HG03135 (cell line): ENCODE results near the gene C5orf22.
"Not testable (repeated sequence)": the region's sequence is repeated elsewhere in the genome, so short reads cannot be mapped to it uniquely, and the experiment has no call there.

ENCODE experiments used
- ATAC-seq: cut with Tn5 transposase; IDR thresholded peaks from one replicate; pipeline ENCODE4 v1.9.1; 2021; ENCODE audit warnings: mild to moderate bottlenecking, moderate library complexity; ENCODE audit not compliant: unreplicated experiment

The C5orf22 gene

DNA sequence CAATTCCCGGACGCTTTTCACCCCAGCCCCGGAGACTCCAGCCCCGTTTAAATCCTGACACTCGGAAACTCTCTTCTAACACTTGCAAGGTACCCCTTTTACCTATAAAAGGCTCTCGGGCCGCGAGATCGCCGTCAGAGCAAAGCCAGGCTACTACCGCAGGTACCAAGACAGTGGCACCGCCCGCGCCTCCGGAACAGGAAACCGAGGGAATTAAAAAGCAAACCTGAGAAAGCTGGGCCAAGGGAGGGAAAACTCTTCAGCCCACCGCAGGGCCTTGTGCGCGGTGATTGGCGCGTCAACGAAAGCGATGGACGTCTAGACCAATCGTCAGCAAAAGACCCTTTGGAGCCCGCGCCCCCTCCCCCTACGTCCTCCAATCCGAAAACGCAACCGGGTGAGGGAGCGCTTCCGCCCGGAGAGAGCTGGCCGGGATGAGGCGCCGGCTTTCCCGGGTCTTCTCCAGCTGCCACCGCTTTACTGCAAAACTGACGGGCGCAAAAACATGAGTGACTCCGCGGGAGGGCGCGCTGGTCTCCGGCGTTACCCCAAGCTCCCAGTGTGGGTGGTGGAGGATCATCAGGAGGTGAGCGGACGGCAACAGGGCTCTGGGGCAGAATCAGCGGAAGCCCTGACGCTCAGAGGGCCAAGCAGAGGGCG is at the start of gene C5orf22, which contains the start of gene DROSHA:
Gene C5orf22, plus strand, starts transcription at position 414 of the 660 bp plus-strand sequence. Its CDS starts 92 bp downstream, at position 506.
Gene DROSHA, minus strand, starts transcription at position 206 of the 660 bp plus-strand sequence. CDS start 3,034 bp downstream, outside the sequence.
- ATAC-seq = peak; percentile 92

DNA sequence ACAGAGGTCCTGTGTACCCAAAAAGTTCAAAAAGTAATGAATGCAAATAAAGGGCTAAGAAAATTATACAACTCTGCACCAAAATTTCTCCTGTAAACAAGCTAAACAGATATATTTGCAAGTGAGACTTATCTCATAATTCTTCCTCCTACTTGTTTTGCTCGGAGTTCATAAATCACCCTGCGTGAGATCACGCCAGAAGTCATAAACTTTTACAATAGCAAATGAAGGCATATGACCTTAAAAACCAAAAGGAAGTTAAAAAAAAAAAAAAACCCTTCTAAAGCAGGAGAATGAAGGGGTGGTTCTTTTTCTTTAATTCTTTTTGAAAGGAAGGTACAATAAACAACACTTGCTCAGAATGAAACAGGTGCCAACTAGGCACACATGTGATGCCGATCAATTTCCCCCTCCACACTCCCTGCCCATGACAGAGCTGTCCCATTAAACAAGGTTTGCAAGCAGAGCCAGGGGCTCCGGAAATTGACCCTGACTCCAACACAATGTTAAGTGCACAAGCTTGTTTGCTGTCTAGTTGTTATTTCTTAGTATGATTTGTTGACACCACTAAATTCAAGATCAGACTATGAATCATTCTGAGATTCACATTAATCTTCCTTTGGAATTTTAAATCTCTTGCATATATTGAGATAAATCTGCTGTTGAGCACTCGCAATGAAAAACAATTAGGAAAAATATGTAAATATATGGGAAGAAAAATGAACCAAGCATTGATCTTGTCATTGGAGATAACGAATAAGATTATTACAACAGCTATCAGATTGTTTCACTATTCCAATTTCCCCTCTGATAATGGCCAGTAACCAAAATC is 46.5 kb upstream of the C5orf22 start:
- no peak for ATAC-seq

DNA sequence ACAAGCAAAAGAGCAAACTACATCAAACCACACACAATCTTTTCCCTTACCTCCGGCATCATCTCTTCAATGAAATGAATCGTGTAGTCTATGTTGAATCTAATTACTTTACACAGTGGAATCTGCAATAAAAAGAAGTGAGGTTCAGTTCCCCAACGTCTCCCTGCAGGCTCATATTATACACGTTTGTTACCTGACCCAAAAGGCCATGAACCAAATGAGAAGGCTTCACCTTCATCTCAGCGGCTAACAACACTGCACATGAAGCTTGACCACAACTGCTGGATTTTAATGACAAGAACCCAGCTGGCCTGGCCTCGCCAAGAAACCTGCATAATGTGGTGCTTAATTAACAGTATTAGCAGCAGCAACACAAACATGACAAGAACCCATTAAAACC is 45.7 kb upstream of the C5orf22 start:
- no peak for ATAC-seq

DNA sequence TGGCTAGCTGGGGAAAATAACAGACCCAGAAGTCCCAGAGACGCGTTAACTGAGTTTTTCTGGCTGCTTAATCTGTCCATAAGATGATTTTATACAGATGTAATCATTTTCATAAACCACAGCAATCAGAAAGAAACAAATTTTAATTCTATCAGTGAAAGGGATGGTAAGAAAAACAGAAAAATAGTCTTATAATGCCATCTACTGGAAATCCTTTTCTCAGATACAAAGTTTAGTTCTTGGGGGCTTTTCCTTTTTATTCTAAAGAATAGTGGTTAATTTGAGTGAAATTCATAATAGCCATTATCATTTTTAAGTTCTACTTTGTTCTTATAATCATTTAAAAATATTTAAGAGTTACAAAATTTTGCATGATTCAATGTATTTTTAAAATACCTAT is 44.6 kb upstream of the C5orf22 start:
- no peak for ATAC-seq

DNA sequence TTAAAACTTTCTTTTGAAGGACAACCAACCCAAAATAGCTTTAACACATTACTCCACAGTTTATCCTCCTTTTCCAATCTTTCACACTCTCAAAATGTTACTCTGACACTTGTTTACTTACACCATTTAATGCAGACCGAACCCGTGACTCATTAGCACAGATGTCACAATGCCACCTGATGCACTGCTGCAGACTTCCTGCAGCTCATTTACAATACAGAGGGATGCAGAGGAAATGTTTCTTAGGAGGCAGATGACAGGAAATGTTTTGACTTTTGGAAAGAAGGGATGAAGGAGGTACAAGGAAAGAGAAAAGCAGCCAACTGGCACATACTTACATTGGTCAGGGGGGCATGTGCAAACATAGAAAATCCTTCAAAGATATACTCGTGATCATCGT is 39.2 kb upstream of the C5orf22 start:
- no peak for ATAC-seq

DNA sequence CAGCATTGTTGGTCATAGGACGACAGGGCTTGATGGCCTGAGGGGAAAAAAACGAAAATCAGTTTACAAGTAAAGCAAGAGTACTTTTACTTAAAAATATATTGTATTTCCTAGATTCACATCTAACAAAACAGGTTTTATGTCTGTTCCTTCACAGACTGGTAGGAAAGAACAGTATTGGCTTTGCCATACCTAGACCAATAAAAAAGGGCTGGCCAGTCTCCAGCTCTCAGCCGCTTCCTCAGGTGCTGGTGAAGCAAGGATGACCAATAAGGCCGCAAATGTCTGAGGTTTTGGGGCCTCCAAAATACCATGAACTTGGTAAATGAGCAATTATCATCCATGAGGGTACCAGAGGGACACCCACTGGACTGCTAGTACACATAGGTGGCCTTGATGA is 36.8 kb upstream of the C5orf22 start:
- no peak for ATAC-seq

DNA sequence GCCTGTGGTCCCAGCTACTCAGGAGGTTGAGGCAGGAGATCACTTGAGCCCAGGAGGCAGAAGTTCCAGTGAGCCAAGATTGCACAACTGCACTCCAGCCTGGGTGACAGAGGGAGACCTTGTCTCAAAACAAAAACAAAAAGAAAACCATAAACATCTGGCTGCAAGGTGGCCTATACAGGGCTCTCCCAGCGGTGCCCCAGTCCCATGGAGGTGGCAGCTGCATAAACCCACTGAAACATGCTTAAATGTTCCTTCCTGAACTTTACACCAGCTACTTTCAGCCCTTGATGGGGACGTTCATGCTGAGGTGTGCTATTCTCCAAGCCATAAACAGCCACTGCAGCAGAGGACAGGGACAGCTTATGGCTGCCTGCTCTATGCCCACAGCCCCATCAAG is 35.8 kb upstream of the C5orf22 start:
- ATAC-seq = no peak

DNA sequence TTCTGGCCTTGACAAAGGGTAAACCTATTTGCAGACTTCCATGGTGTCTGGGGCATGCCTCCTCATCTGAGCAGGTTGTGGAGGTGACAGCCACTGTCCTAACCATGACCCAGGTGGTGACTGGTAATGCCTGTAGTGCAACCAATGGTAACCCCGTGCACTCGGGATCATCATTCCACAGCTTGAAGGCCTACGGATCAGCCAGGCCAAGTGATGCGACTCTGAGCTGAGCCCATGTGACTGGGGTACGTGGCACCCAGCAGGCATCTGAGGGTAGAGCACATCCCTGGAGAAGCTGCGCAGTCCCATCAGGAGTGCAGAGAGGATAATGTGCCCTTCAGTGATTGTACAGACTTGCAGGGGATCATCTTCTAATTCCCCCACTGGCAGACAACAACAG is 35.2 kb upstream of the C5orf22 start:
- no peak for ATAC-seq

DNA sequence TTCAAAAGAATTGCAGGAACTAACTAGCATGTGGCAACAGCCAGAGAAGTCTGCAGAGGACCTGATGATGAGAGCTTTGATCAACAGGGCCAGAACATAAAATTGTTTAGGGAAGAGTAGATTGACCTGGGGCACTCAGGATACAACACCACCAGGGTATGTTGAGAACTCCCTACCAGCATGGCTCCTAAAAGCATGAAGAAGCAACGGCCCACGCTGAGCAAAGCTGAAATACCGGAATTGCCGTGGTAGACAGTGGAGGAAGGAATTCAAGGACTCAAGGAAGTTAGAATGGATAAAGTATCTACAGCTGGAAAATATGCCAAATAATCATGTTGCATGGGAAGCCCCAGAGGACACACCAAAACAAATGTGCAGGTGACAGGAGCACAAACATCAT is 31.8 kb upstream of the C5orf22 start:
- ATAC-seq = no peak

DNA sequence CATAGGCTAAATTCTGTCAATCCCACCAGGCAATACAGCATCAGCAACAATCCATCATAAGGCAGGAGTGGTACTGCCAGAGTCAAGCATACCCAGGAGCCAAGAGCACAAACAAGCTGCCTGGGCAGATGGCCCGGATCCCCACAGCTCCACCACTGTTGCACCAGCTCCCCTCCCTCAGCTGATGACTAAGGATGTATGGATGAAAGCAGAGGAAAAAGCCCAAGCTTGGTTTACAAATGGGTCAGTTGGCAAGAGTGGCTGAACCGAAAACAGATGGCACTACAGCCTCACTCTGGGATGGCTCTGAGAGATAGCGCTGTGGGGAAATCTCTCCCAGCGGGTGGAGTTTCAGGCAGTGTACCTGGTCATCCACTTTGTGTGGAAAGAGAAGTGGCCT is 29.6 kb upstream of the C5orf22 start:
- no peak for ATAC-seq

DNA sequence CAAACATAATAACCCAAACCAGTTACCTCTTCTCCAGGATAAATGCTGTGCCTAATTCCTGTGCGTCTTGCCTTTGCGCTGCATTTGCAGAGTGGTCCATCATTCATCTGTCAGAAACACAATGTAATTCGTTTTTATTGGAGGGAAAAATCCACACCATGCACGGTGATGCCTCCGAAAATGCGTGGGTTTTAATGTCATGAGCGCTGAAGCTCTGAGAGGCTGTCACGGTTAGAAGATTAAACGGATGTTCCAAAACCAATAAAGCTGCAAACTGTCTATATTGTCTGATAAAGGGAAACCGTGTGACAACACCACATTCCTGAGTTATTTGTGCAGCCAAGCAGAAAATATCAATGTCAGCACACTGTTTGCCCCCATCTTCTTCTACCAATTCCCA is 27.6 kb upstream of the C5orf22 start:
- ATAC-seq = no peak

DNA sequence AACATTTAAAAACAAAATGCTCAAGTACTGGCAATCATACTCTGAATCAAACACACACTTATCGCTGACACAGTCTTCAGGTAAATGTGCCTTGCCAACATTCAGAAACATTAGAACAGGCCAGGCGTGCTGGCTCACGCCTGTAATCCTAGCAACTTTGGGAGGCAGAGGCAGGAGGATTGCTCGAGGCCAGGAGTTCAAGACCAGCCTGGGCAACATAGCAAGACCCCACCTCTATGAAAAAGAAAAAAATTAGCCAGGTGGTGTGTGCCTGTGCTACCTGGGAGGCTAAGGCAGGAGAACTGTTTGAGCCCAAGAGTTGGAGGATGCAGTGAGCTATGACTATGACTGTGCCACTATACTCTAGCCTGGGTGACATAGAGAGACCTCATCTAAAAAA is 20.8 kb upstream of the C5orf22 start:
- no peak for ATAC-seq

DNA sequence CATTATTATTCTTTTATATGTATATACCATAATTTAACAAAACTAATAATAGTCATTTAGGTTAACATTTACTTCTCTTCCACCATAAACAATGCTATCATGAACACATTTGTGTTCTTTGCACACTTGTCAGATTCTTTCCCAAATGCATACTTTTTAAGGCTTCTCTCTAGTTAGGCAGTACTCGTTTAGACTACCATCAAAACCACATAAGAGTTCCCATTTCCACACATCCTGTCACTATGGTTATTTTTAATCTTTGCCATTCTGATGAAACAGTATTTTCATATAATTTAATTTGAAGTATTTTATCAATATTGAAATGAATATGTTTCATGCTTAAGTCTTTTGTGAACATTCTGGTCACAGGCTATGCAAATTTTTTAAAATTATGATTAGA is 15.3 kb upstream of the C5orf22 start:
- ATAC-seq = no peak

DNA sequence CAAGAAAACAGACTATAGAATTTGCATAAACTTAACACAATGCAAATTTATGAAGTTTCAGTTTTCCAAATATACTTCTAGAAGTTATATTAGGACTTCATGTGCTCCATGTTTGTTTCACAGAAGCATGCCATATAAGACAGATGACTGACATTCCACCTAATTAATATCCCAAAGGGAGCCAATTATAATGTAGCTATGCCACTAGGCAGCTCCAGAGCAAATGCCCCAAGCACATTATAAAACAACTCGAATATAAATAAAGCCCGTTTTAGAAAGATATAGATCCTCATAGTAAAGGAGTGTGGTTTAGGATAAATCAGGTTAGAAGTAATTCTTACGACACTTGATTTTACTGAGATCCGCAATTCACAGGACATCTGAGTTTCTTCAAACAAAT is 9.1 kb upstream of the C5orf22 start:
- no peak for ATAC-seq

DNA sequence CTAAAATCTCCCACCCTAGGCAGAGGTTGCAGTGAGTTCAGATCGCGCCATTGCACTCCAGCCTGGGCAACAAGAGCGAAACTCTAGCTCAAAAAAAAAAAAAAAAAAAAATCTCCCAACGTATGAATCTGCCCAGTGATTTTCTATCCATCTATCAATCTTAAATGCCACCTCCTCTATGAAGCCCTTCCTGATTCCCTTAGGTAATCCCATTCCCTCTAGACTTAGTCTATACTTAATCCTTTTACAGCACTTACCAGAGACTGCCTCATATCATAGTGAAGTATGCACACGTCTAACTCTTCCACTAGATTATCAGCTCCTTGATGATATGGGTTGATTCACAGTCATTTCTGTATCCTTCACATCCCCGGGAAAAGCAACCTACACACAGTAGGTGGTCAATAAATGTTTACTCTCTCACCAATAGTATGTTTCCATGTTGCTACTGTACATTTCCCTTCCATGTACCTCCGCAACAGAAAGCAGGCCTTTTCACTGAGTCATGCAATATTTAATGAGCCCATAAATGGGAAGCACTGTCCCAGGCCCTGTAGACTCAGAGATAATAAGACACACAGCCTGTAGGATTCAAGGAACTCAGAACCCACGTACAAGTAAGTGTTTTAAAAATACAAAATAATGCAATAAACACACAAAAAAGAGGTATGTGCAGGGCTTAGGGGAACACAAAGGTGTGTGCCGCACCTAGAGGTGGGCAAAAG is 1.4 kb upstream of the C5orf22 start:
- ATAC-seq = no peak

DNA sequence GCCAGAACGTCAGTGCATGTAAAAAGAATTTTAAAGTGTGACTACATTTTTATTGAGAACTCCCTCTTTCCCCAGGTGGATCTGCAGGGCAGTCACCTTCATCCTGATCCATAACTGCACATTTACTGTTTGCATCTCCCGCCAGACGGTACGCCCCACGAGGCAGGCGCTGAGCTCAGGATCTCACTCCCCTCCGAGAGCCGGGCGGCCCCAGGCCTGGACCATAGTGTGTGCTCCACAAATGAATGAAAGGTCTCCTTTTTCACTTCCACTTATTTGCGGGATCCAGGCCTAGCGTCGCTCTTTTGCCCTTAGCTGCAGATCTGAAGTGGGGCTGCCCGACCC is 586 bp upstream of the C5orf22 start:
- ATAC-seq = peak; percentile 44

DNA sequence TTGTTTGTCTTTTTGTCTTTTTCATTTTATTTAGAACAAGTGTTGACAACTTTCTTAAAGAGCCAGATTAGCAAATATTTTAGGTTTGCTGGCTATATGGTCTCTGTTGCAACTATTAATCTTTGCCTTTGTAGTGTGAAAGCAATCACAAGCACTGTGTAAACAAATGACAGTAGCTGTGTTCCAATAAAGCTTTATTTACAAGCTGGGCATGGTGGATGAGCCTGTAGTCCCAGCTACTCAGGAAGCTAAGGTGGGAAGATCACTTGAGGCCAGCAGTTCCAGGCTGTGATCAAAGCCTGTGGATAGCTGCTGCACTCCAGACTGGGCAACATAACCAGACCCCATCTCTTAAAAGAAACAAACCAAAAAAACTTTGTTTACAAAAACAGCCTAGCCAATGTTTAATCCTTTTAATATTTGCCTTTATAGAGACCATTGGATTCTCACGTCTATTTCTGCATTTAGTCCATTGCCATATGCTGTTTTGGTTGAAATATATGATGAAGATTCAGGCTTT is 2.5 kb downstream of the C5orf22 start:
- no peak for ATAC-seq

DNA sequence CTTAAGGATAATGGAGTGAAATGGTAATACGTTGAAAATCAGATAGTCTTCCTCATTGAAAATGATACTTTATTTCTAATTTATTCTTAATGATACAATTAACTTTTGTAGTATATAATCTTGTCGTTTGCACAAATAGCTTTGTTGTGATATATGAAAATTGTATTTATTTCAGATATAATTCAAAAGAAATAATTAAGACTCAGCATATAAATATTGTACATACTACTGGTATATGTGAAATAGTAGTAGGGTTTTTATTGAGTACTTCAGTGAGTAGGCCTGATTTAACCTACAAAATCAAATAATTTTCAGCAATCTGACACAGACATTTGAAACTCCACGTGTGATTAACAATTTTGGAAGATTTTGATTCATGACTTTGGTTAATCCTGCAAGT is 4.8 kb downstream of the C5orf22 start:
- ATAC-seq = no peak

DNA sequence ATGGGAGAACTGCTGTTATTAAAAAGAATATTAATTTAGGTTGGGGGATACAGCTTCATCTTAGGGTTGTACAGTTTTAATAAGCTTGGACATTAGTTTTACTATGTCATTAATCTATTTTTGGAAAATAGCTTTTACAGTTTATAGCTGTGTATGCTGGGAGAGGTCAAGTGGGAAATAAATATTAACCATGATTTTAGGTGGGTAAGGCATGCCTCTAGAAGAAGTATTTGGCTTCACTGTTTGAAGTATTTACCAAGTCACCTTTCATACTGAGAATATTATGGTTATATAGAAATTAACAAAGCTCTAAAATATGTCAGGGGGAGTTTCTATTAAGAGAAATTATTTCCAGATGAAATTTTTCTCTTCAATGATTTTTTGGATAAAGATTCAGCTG is 5.2 kb downstream of the C5orf22 start:
- ATAC-seq = no peak

DNA sequence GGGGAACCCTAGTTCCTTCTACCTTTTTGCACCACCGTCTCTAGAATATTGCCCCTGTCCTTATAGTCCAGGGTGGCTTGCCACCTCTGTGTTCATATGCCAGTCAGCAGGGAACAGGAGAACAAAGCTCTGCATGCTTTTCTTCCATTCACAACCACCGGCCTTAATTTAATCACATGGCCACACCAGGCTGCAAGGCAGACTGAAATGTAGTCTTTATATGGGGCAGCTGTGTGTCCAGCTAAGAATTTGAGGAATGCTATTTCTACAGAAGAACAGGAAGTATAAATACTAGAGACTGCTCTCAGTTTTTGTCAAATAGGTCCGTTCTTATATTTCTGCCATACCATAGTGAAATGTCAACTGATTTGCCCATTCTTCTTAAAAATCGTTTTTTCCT is 5.8 kb downstream of the C5orf22 start:
- no peak for ATAC-seq

DNA sequence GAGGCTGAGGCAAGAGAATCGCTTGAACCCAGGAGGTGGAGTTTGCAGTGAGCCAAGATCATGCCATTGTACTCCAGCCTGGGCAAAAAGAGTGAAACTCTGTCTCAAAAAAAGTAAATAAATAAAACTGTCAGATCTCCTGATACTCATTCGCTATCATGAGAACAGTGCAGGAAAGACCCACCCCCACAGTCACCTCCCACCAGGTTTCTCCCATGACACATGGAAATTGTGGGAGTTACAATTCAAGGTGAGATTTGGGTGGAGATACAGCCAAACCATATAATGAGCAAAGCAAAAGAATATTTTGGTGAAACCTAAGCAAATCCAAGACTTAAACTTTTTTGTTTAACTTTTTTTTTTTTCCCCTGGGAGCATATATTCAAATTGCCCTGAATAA is 17.0 kb downstream of the C5orf22 start:
- not testable (repeated sequence) for ATAC-seq

DNA sequence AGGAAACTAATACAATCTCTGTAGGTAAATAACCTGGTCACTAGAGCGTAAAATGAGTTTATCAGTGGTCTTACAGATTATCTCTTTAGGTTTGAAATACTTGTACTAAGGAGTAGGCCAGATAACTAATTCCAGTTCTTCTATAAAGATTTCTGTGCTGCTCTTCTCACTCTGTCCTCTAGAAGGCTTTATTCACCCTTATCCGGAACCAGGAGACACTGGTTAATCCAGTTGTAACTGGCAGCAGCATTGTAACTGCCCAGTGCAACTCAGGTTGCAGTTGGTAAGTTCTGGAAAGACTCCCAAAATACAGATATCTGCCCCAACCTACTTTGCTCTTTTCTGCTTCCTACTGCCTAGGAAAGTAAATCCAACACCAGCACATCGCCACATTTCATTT is 19.8 kb downstream of the C5orf22 start:
- no peak for ATAC-seq
